Common myeloid progenitor, CD34-positive (primary cell): ENCODE measurements around the gene BANP.

Experiments used
- CTCF ChIA-PET: fragments of 350-600 bp; sonication (Branson Sonifier 250); formaldehyde crosslinking; loops from one replicate; lab custom pipeline; 2021; ENCODE audit warnings: antibody characterized with exemption; lab: Charles Lee
- POLR2A ChIA-PET: fragments of 350-600 bp; sonication (Branson Sonifier 250); formaldehyde crosslinking; loops from one replicate; lab custom pipeline; 2021; ENCODE audit warnings: antibody characterized with exemption; lab: Charles Lee
- DNase-seq, 3 donors: peaks; one replicate each; pipeline versions ENCODE4 v3.0.0 to v3.0.0-alpha.2; 2013
- H3K27ac ChIP-seq, 2 experiments: 1 replicate in 1 of 2; 2 replicates in 1 of 2; pipeline ENCODE4 v1.7.0; 2013; ENCODE audit warnings: inconsistent platforms in 2 of 2, low read length in 2 of 2, mild to moderate bottlenecking in 2 of 2, low read depth in 1 of 2, moderate library complexity in 1 of 2; ENCODE audit not compliant: severe bottlenecking in 2 of 2, insufficient read depth in 1 of 2, poor library complexity in 1 of 2
- H3K27me3 ChIP-seq, 5 experiments: replicated peaks in 2 of 5; 1 replicate in 3 of 5; 2 replicates in 2 of 5; pipeline versions ENCODE4 v1.6.1 to v1.7.0; 2013; ENCODE audit warnings: low read length in 4 of 5, mild to moderate bottlenecking in 2 of 5, moderate library complexity in 2 of 5, inconsistent platforms in 1 of 5; ENCODE audit not compliant: insufficient read depth in 5 of 5, control insufficient read depth in 4 of 5
- H3K36me3 ChIP-seq, 4 experiments: 1 replicate in 2 of 4; 2 replicates in 2 of 4; pipeline versions ENCODE4 v1.6.1 to v1.7.0; 2013; ENCODE audit warnings: low read length in 3 of 4, control low read depth in 1 of 4, mild to moderate bottlenecking in 1 of 4; ENCODE audit not compliant: control insufficient read depth in 4 of 4, insufficient read depth in 4 of 4
- H3K4me1 ChIP-seq, 4 experiments: 1 replicate in 3 of 4; 2 replicates in 1 of 4; pipeline versions ENCODE4 v1.6.1 to v1.7.1; 2013; ENCODE audit warnings: low read length in 3 of 4, mild to moderate bottlenecking in 3 of 4, control low read depth in 1 of 4, inconsistent platforms in 1 of 4, moderate library complexity in 1 of 4; ENCODE audit not compliant: control insufficient read depth in 4 of 4, insufficient read depth in 4 of 4; ENCODE audit errors: control extremely low read depth in 1 of 4
- H3K4me3 ChIP-seq, 7 experiments: 1 replicate in 4 of 7; 2 replicates in 3 of 7; pipeline versions ENCODE4 v1.5.1 to v1.7.0; 2013; ENCODE audit warnings: mild to moderate bottlenecking in 7 of 7, low read length in 6 of 7, moderate library complexity in 6 of 7, inconsistent platforms in 2 of 7, low read depth in 2 of 7, control low read depth in 1 of 7; ENCODE audit not compliant: insufficient read depth in 4 of 7, control insufficient read depth in 1 of 7; ENCODE audit errors: extremely low read depth in 1 of 7
- H3K9me3 ChIP-seq, 5 experiments: 1 replicate in 4 of 5; 2 replicates in 1 of 5; pipeline versions ENCODE4 v1.6.1 to v1.7.1; 2013; ENCODE audit warnings: low read length in 4 of 5, mild to moderate bottlenecking in 2 of 5, inconsistent platforms in 1 of 5, low read depth in 1 of 5, moderate library complexity in 1 of 5; ENCODE audit not compliant: control insufficient read depth in 4 of 5, insufficient read depth in 2 of 5; ENCODE audit errors: control extremely low read depth in 1 of 5
- WGBS: methylation state at CpG from one replicate; pipeline ENCODE4 v1.1.5; 2013; ENCODE audit not compliant: insufficient coverage; 5-methylcytosine and 5-hydroxymethylcytosine counted together

Gene BANP

DNA sequence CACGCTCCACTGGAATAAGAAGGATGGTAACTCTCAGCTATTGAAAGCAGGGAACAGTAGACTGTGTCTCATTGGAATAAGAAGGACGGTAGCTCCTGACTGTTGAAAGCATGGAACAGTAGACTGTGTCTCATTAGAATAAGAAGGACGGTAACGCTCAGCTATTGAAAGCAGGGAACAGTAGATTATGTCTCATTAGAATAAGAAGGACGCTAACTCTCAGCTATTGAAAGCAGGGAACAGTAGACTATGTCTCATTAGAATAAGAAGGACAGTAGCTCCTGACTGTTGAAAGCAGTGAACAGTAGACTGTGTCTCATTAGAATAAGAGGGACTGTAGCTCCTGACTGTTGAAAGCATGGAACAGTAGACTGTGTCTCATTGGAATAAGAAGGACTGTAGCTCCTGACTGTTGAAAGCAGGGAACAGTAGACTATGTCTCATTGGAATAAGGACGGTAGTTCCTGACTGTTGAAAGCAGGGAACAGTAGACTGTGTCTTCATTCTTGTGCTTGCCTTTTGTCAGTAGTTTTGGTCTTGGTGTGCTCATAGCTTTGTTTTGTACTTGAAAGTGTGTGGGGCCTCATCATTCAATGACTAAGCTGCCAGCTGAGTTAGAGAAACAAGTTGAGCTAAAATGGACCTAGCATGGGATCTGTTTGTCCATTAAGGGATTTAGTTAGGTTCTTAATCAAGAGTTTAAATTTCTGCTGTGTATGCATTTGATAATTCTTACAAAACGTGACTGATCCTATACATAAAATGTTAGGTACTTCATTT is 58.5 kb downstream of the BANP start:
- no peaks in the 10 kb centered on the region for H3K9me3 ChIP-seq
- no peaks in the 10 kb centered on the region for H3K27me3 ChIP-seq
- H3K4me3 ChIP-seq, result no peak overlapping the region
- peaks cover 0 to 17% (median 11%) of the 10 kb centered on the region in 4 experiments for H3K4me1 ChIP-seq
- DNase-seq, result no peak
- H3K36me3 ChIP-seq, result peaks cover 7 to 58% (median 30%) of the 10 kb centered on the region in 4 experiments
- no peak overlapping the region for H3K27ac ChIP-seq
- ChIA-PET POLR2A (no interaction called here), CTCF (interaction anchor here (1.6 kb wide), 1 partner anchor 15 kb away, joined by 4 read pairs; no protein-coding TSS in a partner anchor)
- 95% methylated on average over 5 of the region's 7 CpGs for WGBS

DNA sequence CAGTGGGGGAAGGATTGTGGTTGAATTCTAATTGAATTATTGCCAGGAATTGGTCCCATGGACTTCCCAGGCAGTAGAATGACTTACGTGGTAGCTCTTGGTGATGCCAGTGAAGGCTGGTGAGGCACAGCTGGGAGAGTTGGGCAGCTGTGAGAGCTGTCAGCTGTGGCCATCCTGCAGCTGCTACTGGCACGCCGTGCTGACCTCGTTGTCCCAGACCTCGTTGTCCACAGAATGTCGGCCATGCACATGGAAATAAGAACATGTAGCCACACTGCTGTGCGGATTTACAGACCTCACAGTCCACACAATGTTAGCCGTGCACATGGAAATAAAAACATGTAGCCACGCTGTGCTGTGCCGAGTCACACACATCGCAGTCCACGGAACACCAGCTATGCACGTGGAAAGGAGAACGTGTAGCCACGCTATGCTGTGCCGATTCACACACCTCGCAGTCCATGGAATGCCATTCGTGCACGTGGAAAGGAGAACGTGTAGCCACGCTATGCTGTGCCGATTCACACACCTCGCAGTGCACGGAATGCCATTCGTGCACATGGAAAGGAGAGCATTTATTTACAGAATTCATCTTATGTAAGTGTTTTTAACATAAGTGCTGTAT is 59.2 kb downstream of the BANP start:
- peaks cover 7 to 63% (median 31%) of the 10 kb centered on the region in 4 experiments for H3K36me3 ChIP-seq
- POLR2A ChIA-PET, result no interaction called here
- WGBS, result 89% methylated on average over 15 of the region's 25 CpGs

DNA sequence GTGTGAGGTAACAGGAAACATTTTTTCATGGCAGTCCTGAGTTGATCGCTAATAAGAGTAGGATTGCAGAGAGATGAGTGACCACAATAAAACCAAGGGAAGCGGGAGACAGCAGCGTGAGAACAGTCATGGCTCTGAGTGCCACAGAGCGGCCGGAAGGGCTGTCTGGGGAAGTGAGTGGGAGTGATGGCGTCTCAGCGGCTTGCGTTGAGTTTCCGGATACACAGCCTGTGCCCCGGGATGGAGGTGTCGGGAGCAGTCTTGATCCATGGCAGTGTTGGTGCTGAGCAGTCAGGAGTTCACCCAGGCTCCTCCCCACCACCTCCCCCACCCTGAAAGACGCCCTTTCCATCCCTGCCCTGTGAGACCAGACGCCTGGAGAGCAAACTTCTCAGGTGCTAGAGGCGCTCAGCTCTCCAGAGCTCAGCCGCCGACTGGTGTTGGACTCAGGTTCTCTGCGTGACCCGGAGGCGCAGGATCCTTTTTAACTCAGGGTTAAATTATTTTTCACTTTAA is 59.8 kb downstream of the BANP start:
- Histone ChIP-seq H3K27ac (no peak overlapping the region), H3K36me3 (peaks cover 7 to 61% (median 27%) of the 10 kb centered on the region in 4 experiments), H3K9me3 (no peaks in the 10 kb centered on the region), H3K4me1 (peaks cover 0 to 8% (median 2%) of the 10 kb centered on the region in 4 experiments), H3K4me3 (no peak overlapping the region), H3K27me3 (no peaks in the 10 kb centered on the region)
- no peak for DNase-seq
- POLR2A ChIA-PET, result no interaction called here
- WGBS, result 93% methylated on average over 9 of the region's 19 CpGs
- CTCF ChIA-PET, result no interaction called here

More for the DNA sequence above, 59.2 kb downstream of the BANP start:
- no peak for DNase-seq
- Histone ChIP-seq H3K4me3 (no peak overlapping the region), H3K27me3 (no peaks in the 10 kb centered on the region), H3K27ac (no peak overlapping the region), H3K4me1 (peaks cover 0 to 11% (median 6%) of the 10 kb centered on the region in 4 experiments), H3K9me3 (no peaks in the 10 kb centered on the region)
- CTCF ChIA-PET, result no interaction called here

DNA sequence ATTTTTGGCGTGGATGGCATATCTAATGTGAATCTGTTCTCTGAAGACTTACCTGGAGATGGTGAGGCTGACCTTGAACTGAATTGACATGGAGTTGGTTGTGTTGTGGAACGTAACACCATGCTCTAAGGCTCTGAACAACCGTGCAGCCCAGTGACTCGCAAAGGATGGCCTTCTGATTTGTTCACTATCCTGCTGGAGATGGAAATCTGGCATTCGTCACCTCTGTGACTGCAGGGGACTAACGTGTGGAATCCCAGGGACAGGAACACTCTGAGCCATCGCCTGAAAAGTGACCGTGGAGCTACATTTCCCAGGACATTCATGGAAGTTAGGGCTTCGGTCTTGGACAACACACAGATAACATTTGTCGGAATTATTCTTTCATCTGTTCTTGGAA is 61.1 kb downstream of the BANP start:
- ChIA-PET CTCF (no interaction called here), POLR2A (interaction anchor here (0.7 kb wide), 1 partner anchor 10 kb away, joined by 5 read pairs; no protein-coding TSS in a partner anchor)
- no peak for DNase-seq
- Histone ChIP-seq H3K36me3 (peaks cover 4 to 59% (median 23%) of the 10 kb centered on the region in 4 experiments), H3K9me3 (no peaks in the 10 kb centered on the region), H3K4me3 (no peak overlapping the region), H3K27me3 (no peaks in the 10 kb centered on the region), H3K4me1 (peaks cover 0 to 8% (median 2%) of the 10 kb centered on the region in 4 experiments), H3K27ac (no peak overlapping the region)
- WGBS, result 96% methylated on average over 9 of the region's 10 CpGs

DNA sequence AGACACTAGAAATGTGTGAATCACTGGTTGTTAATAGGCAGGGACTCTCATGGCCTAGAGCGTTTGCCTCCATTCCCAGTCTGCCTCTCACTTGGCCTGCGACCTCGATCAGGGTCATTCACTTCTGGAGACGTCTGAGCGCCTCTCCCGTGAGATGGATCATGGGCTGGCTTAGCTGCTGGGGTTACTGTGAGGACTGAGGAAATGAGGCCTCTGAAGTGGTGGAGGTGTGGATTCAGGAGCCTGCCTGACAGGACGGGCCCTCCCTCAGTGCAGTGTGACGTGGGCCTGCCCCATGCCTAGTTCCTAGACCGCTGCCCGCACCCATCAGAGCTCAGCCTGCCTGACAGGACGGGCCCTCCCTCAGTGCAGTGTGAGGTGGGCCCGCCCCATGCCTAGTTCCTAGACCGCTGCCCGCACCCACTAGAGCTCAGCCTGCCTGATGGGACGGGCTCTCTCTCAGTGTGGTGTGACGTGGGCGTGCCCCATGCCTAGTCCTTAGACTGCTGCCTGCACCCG is 61.9 kb downstream of the BANP start:
- Histone ChIP-seq H3K4me3 (no peak overlapping the region), H3K27me3 (no peaks in the 10 kb centered on the region), H3K9me3 (no peaks in the 10 kb centered on the region), H3K4me1 (peaks cover 0 to 8% (median 2%) of the 10 kb centered on the region in 4 experiments), H3K36me3 (peaks cover 4 to 59% (median 20%) of the 10 kb centered on the region in 4 experiments), H3K27ac (no peak overlapping the region)
- POLR2A ChIA-PET, result no interaction called here
- CTCF ChIA-PET, result no interaction called here
- WGBS, result 96% methylated on average over 17 of the region's 18 CpGs
- DNase-seq, result no peak

DNA sequence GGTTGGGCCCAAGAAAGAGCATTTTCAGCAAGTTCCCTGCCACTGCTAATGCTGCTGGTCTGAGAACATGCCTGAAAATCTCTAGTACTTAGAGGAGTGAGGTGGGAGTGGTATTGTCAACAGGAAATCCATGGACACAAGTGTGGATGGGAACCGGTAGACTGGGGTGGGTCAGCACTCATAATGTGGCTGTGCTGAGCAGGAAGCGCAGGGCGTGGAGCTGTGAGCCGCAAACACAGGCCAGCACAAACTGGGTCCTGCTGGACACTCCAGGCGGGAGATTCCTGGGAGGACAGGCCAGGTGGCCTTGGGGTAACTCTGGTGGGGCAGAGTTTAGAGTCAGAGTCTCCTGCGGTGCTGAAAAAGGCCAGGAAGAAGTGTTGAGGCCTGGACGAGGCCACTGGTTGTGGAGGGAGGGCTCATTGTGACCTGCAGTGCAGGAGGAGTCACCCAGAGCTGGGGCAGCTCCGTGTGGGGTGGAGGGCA is 62.6 kb downstream of the BANP start:
- Histone ChIP-seq H3K9me3 (no peaks in the 10 kb centered on the region), H3K4me1 (peaks cover 0 to 5% (median 2%) of the 10 kb centered on the region in 4 experiments), H3K27ac (no peak overlapping the region), H3K4me3 (no peak overlapping the region), H3K27me3 (no peaks in the 10 kb centered on the region), H3K36me3 (peaks cover 4 to 65% (median 19%) of the 10 kb centered on the region in 4 experiments)
- no peak for DNase-seq
- ChIA-PET POLR2A (no interaction called here), CTCF (no interaction called here)
- WGBS, result 95% methylated on average over 8 of the region's 8 CpGs
